H1 (cell line): ENCODE results near the gene SMYD4. TPM values are rescaled to one million over a fixed set of nuclear protein-coding genes. Genes with fewer than 3 reads are reported as not detected.

Experiments
- CTCF ChIA-PET: fragments of 300-600 bp; sonication (Branson Sonifier 250); formaldehyde crosslinking; loops from one replicate; lab custom pipeline; 2021; ENCODE audit not compliant: partially characterized antibody; lab: Charles Lee
- POLR2A ChIA-PET: fragments of 300-600 bp; sonication (Branson Sonifier 250); formaldehyde crosslinking; loops from one replicate; lab custom pipeline; 2021; ENCODE audit warnings: inconsistent platforms; ENCODE audit not compliant: partially characterized antibody; lab: Charles Lee
- DNase-seq, 2 experiments: peaks; one replicate each; pipeline versions ENCODE4 v3.0.0 to v3.0.0-alpha.2; 2010 to 2022; ENCODE audit warnings: low spot score in 2 of 2, low read depth in 1 of 2, mixed read lengths in 1 of 2
- FAIRE-seq: peaks from 2 replicates; lab custom pipeline; 2011; peaks lifted over from hg19 to GRCh38; lab: Jason Lieb, UNC
- H2AFZ ChIP-seq: 2 replicates; pipeline ENCODE4 v1.8.1; 2012; ENCODE audit warnings: low read length, inconsistent platforms
- H2AK5ac ChIP-seq: 2 replicates; pipeline ENCODE4 v1.6.1; 2013; ENCODE audit warnings: low read depth, low read length
- H2BK120ac ChIP-seq: replicated peaks from 2 replicates; pipeline ENCODE3; 2013; ENCODE audit warnings: low read depth, low read length, inconsistent platforms
- H2BK12ac ChIP-seq: 2 replicates; pipeline ENCODE4 v1.6.1; 2013; ENCODE audit warnings: low read depth, low read length
- H2BK15ac ChIP-seq: 2 replicates; pipeline ENCODE4 v1.6.1; 2013; ENCODE audit warnings: low read length
- H2BK20ac ChIP-seq: 2 replicates; pipeline ENCODE4 v1.6.1; 2013; ENCODE audit warnings: low read length
- H2BK5ac ChIP-seq: 2 replicates; pipeline ENCODE4 v1.6.1; 2013; ENCODE audit warnings: low read depth, low read length
- H3K14ac ChIP-seq: 2 replicates; pipeline ENCODE4 v1.6.1; 2013; ENCODE audit warnings: inconsistent platforms; ENCODE audit not compliant: insufficient read length
- H3K18ac ChIP-seq: 2 replicates; pipeline ENCODE4 v1.6.1; 2013; ENCODE audit warnings: low read length; ENCODE audit errors: extremely low read depth
- H3K23ac ChIP-seq: 2 replicates; pipeline ENCODE4 v1.6.1; 2013; ENCODE audit warnings: inconsistent platforms; ENCODE audit not compliant: insufficient read length
- H3K23me2 ChIP-seq: 2 replicates; pipeline ENCODE4 v1.6.1; 2013; ENCODE audit warnings: low read depth, low read length
- H3K27ac ChIP-seq: 2 replicates; pipeline ENCODE4 v1.6.1; 2011; ENCODE audit warnings: low read depth, low read length, inconsistent platforms
- H3K27me3 ChIP-seq, 4 experiments: replicated peaks in 1 of 4; 1 replicate in 1 of 4; 2 replicates in 3 of 4; pipeline versions ENCODE4 v1.6.1 to v1.8.1; 2011 to 2013; ENCODE audit warnings: low read length in 3 of 4, mild to moderate bottlenecking in 3 of 4, inconsistent platforms in 2 of 4, mixed read lengths in 2 of 4, moderate library complexity in 1 of 4; ENCODE audit not compliant: control insufficient read depth in 3 of 4, insufficient read depth in 3 of 4; ENCODE audit errors: extremely low read depth in 1 of 4
- H3K36me3 ChIP-seq, 4 experiments: 2 replicates each; pipeline versions ENCODE4 v1.6.1 to v1.8.1; 2011 to 2013; ENCODE audit warnings: mild to moderate bottlenecking in 4 of 4, low read length in 3 of 4, moderate library complexity in 2 of 4, control low read depth in 1 of 4, inconsistent platforms in 1 of 4; ENCODE audit not compliant: insufficient read depth in 4 of 4, control insufficient read depth in 2 of 4
- H3K4ac ChIP-seq: replicated peaks from 2 replicates; pipeline ENCODE3; 2013; ENCODE audit warnings: low read length, low read depth, mixed read lengths, inconsistent platforms; ENCODE audit not compliant: insufficient read length
- H3K4me1 ChIP-seq, 4 experiments: replicated peaks in 1 of 4; 1 replicate in 1 of 4; 2 replicates in 3 of 4; pipeline versions ENCODE4 v1.6.1 to v1.8.1; 2011 to 2013; ENCODE audit warnings: low read length in 3 of 4, inconsistent platforms in 2 of 4, mixed read lengths in 1 of 4; ENCODE audit not compliant: insufficient read depth in 4 of 4, control insufficient read depth in 3 of 4
- H3K4me2 ChIP-seq, 2 experiments: 2 replicates each; pipeline versions ENCODE4 v1.6.1 to v1.8.1; 2011 to 2013; ENCODE audit warnings: low read depth in 2 of 2, low read length in 2 of 2, control low read depth in 1 of 2, inconsistent platforms in 1 of 2, mild to moderate bottlenecking in 1 of 2; ENCODE audit not compliant: insufficient read depth in 1 of 2
- H3K4me3 ChIP-seq, 4 experiments: fragments of 200-600, 300-600 bp in 1 of 4; sonication (generic), shearing (Covaris generic), sonication (Bioruptor Twin) in 1 of 4; 2 replicates each; pipeline versions ENCODE4 v1.5.1 to v1.8.1; 2011 to 2016; ENCODE audit warnings: low read length in 4 of 4, low read depth in 3 of 4, control low read depth in 2 of 4, inconsistent platforms in 2 of 4, mild to moderate bottlenecking in 2 of 4, mixed read lengths in 1 of 4, moderate library complexity in 1 of 4; ENCODE audit not compliant: insufficient read depth in 2 of 4; ENCODE audit errors: extremely low read depth in 1 of 4
- H3K56ac ChIP-seq: replicated peaks from 2 replicates; pipeline ENCODE3; 2013; ENCODE audit warnings: low read depth, mild to moderate bottlenecking, mixed read lengths, low read length, inconsistent platforms; ENCODE audit not compliant: insufficient read length
- H3K79me1 ChIP-seq: 2 replicates; pipeline ENCODE4 v1.6.1; 2013; ENCODE audit warnings: low read depth, low read length, control low read depth
- H3K79me2 ChIP-seq, 2 experiments: 2 replicates each; pipeline versions ENCODE4 v1.6.1 to v1.8.1; 2012 to 2013; ENCODE audit warnings: low read length in 2 of 2, mild to moderate bottlenecking in 2 of 2, inconsistent platforms in 1 of 2; ENCODE audit not compliant: insufficient read depth in 2 of 2, control insufficient read depth in 1 of 2
- H3K9ac ChIP-seq, 4 experiments: replicated peaks in 1 of 4; 1 replicate in 1 of 4; 2 replicates in 3 of 4; pipeline versions ENCODE4 v1.6.1 to v1.8.1; 2011 to 2013; ENCODE audit warnings: low read depth in 3 of 4, low read length in 3 of 4, control low read depth in 2 of 4, mild to moderate bottlenecking in 2 of 4, moderate library complexity in 2 of 4, inconsistent platforms in 1 of 4; ENCODE audit errors: extremely low read depth in 1 of 4
- H3K9me3 ChIP-seq, 2 experiments: 2 replicates each; pipeline versions ENCODE4 v1.6.1 to v1.8.1; 2012 to 2013; ENCODE audit warnings: mild to moderate bottlenecking in 2 of 2, moderate library complexity in 2 of 2, control low read depth in 1 of 2, inconsistent platforms in 1 of 2, low read depth in 1 of 2, low read length in 1 of 2, mixed read lengths in 1 of 2; ENCODE audit not compliant: insufficient read depth in 2 of 2
- H4K20me1 ChIP-seq, 2 experiments: replicated peaks in 1 of 2; 2 replicates each; pipeline versions ENCODE3 to v1.8.1; 2011 to 2013; ENCODE audit warnings: inconsistent platforms in 2 of 2, low read length in 2 of 2, mild to moderate bottlenecking in 1 of 2; ENCODE audit not compliant: insufficient read depth in 2 of 2, control insufficient read depth in 1 of 2
- H4K5ac ChIP-seq: 2 replicates; pipeline ENCODE4 v1.6.1; 2013; ENCODE audit warnings: low read length, low read depth, mixed read lengths, inconsistent platforms; ENCODE audit not compliant: insufficient read length
- H4K8ac ChIP-seq: 2 replicates; pipeline ENCODE4 v1.8.0; 2013; ENCODE audit warnings: mild to moderate bottlenecking, moderate library complexity, low read length, inconsistent platforms; ENCODE audit not compliant: insufficient read depth; ENCODE audit errors: extremely low read depth
- H4K91ac ChIP-seq: replicated peaks from 2 replicates; pipeline ENCODE3; 2013; ENCODE audit warnings: low read length, mixed read lengths, inconsistent platforms; ENCODE audit not compliant: insufficient read length
- KDM4A ChIP-seq: IDR thresholded peaks from one replicate; pipeline ENCODE4 v1.7.1; 2012; ENCODE audit warnings: low read depth, mild to moderate bottlenecking, moderate library complexity, low read length, inconsistent platforms; ENCODE audit not compliant: severe bottlenecking
- POLR2A ChIP-seq, 2 experiments: IDR thresholded peaks; 1 replicate in 1 of 2; 2 replicates in 1 of 2; pipeline ENCODE4 v1.6.1; 2011; ENCODE audit warnings: low read depth in 2 of 2, low read length in 2 of 2, mild to moderate bottlenecking in 2 of 2; ENCODE audit errors: control extremely low read depth in 1 of 2
- TAF1 ChIP-seq: IDR thresholded peaks from 2 replicates; pipeline ENCODE4 v1.6.1; 2011; ENCODE audit warnings: mild to moderate bottlenecking, low read depth, low read length
- YY1 ChIP-seq: IDR thresholded peaks from 2 replicates; pipeline ENCODE4 v1.6.1; 2011; ENCODE audit warnings: low read depth, mild to moderate bottlenecking, low read length
- ZNF274 ChIP-seq: IDR thresholded peaks from 2 replicates; pipeline ENCODE4 v1.7.0; 2012; ENCODE audit warnings: low read length, borderline replicate concordance; ENCODE audit errors: extremely low read depth
- WGBS, 2 experiments: shearing (Covaris generic) in 1 of 2; methylation state at CpG; one replicate each; pipeline versions ENCODE4 v1.1.6 to v1.1.7; 2013 to 2015; ENCODE audit warnings: low lambda C conversion rate in 2 of 2, mixed read lengths in 2 of 2, inconsistent platforms in 1 of 2, low coverage in 1 of 2, missing lambda C conversion rate in 1 of 2; ENCODE audit not compliant: insufficient replicate concordance in 2 of 2, insufficient coverage in 1 of 2, insufficient read length in 1 of 2; ENCODE audit errors: extremely low coverage in 1 of 2, missing lambda C conversion rate in 1 of 2; 5-methylcytosine and 5-hydroxymethylcytosine counted together
- polyA plus RNA-seq, 7 experiments: library from polyadenylated mRNA; depleted of rRNA in 3 of 7; stranded (reverse) in 5 of 7; unstranded in 2 of 7; fragments of >200 nt in 5 of 7; fragments of 200-250 nt in 2 of 7; gene quantifications; 1 replicate in 5 of 7; 2 replicates in 1 of 7; 4 replicates in 1 of 7; pipeline versions ENCODE4 v1.2.1 to v1.2.3, GENCODE V29; 2011 to 2013; ENCODE audit warnings: missing spikeins in 2 of 7, mixed read lengths in 2 of 7
- total RNA-seq: library from RNA; stranded (reverse); fragmentation: NEBNext Ultra II Directional; extraction: Animal tissue kit (Norgen Biotek cat#: 25700); gene quantifications from 2 replicates; pipeline ENCODE4 v1.2.1, GENCODE V29; 2021
- TF ChIP-seq, protein P1 (sequence below): IDR thresholded peaks from 2 replicates; pipeline ENCODE4 v1.6.1; 2012; ENCODE audit warnings: inconsistent platforms

SMYD4 gene
- total and polyA plus RNA-seq, 2 of the 8 experiments (the other 6 are each of a cell fraction or from before 2014, with no cell fraction given): 10.5 to 23.4 TPM

GRCh38 chr17:1774390-1775176 lies 55.1 kb downstream of the SMYD4 start:
- no peak overlapping the region for H3K18ac ChIP-seq
- no peak overlapping the region for H4K91ac ChIP-seq
- POLR2A ChIA-PET: interaction anchor here (0.8 to 1.5 kb wide), 11 partner anchors 9 to 93 kb away, joined by 3 to 6 read pairs (median 3); partner anchors contain the start of gene SERPINF1
- H2BK15ac ChIP-seq: no peak overlapping the region
- no peak overlapping the region for H3K9ac ChIP-seq
- no peak overlapping the region for H3K4ac ChIP-seq
- no peaks in the 10 kb centered on the region for H3K27me3 ChIP-seq
- H3K79me2 ChIP-seq: no peaks in the 10 kb centered on the region
- H4K5ac ChIP-seq: no peak overlapping the region
- DNase-seq: no peak
- H4K8ac ChIP-seq: no peak overlapping the region
- H3K23ac ChIP-seq: no peak overlapping the region
- H2AFZ ChIP-seq: no peak overlapping the region
- CTCF ChIA-PET: interaction anchor here (1.2 to 6.9 kb wide), 5 partner anchors 9 to 54 kb away, joined by 3 to 42 read pairs (median 6); no protein-coding TSS in a partner anchor
- H3K9me3 ChIP-seq: no peaks in the 10 kb centered on the region
- no peak overlapping the region for H2BK5ac ChIP-seq
- WGBS, 2 experiments: 90% methylated on average over 21 of the region's 21 CpGs; no CpG with 5 or more reads in 1 of the 2 experiments
- peaks cover 0 to 6% (median 4%) of the 10 kb centered on the region in 4 experiments; a peak in 5 of 7 replicates for H3K4me1 ChIP-seq
- no peak for FAIRE-seq
- H2BK12ac ChIP-seq: no peak overlapping the region
- H3K27ac ChIP-seq: no peak overlapping the region
- no peak overlapping the region for H2BK20ac ChIP-seq
- H3K23me2 ChIP-seq: no peaks in the 10 kb centered on the region
- H2AK5ac ChIP-seq: no peak overlapping the region
- H3K4me3 ChIP-seq: no peak overlapping the region
- H2BK120ac ChIP-seq: no peak overlapping the region
- H3K4me2 ChIP-seq: no peak overlapping the region
- H3K56ac ChIP-seq: no peak overlapping the region
- peaks cover 2 to 5% of the 10 kb centered on the region in 2 experiments for H4K20me1 ChIP-seq
- no peak overlapping the region for H3K14ac ChIP-seq
- no peak for TF ChIP-seq YY1
- TF ChIP-seq, protein P1, sequence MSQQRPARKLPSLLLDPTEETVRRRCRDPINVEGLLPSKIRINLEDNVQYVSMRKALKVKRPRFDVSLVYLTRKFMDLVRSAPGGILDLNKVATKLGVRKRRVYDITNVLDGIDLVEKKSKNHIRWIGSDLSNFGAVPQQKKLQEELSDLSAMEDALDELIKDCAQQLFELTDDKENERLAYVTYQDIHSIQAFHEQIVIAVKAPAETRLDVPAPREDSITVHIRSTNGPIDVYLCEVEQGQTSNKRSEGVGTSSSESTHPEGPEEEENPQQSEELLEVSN: no peak
- TF ChIP-seq POLR2A (IDR thresholded peaks at IDR 0.05; ENCODE audit: control extremely low read depth in 1 of 2, low read depth in 2 of 2, low read length in 2 of 2): no peak
- no peak for TF ChIP-seq KDM4A
- no peak for TF ChIP-seq ZNF274
- TF ChIP-seq TAF1: no peak
- no peaks in the 10 kb centered on the region for H3K79me1 ChIP-seq
- H3K36me3 ChIP-seq: peaks cover 5 to 33% (median 13%) of the 10 kb centered on the region in 4 experiments; a peak in 7 of 8 replicates
